GM10266 (cell line): ENCODE results near the gene APMAP.

Experiments used
- DNase-seq: peaks from one replicate; pipeline ENCODE4 v3.0.0; 2012; ENCODE audit errors: extremely low spot score
- TF ChIP-seq, protein P1 (sequence below): IDR thresholded peaks from 2 replicates; pipeline ENCODE4 v1.5.1; 2012; ENCODE audit warnings: mild to moderate bottlenecking, low read depth; ENCODE audit not compliant: control insufficient read depth, insufficient read depth; ENCODE audit errors: missing control alignments

The APMAP gene

DNA sequence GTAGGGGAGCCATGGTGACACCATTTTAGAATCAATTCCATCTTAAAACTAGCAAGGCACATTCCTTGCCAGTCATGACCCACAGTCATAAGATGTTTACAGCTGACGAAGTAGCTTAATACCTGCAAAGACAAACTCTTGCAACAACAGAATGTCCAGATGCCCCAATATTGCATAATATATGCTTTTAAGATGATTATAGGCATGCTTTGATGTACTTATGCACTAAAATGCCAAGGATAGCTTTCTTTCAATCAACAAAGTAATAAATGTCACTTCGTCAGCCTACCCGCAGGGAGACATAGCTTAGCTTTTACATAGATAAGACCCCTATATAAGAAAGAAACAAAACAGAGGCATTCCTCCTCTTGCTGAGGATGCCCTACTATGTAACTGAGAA lies 38.7 kb upstream of the APMAP start:
- TF ChIP-seq, protein P1, sequence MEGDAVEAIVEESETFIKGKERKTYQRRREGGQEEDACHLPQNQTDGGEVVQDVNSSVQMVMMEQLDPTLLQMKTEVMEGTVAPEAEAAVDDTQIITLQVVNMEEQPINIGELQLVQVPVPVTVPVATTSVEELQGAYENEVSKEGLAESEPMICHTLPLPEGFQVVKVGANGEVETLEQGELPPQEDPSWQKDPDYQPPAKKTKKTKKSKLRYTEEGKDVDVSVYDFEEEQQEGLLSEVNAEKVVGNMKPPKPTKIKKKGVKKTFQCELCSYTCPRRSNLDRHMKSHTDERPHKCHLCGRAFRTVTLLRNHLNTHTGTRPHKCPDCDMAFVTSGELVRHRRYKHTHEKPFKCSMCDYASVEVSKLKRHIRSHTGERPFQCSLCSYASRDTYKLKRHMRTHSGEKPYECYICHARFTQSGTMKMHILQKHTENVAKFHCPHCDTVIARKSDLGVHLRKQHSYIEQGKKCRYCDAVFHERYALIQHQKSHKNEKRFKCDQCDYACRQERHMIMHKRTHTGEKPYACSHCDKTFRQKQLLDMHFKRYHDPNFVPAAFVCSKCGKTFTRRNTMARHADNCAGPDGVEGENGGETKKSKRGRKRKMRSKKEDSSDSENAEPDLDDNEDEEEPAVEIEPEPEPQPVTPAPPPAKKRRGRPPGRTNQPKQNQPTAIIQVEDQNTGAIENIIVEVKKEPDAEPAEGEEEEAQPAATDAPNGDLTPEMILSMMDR: no peak
- DNase-seq: no peak

GRCh38 chr20:25030649-25031207 lies 38.2 kb upstream of the APMAP start:
- no peak for DNase-seq
- TF ChIP-seq, protein P1: no peak

DNA sequence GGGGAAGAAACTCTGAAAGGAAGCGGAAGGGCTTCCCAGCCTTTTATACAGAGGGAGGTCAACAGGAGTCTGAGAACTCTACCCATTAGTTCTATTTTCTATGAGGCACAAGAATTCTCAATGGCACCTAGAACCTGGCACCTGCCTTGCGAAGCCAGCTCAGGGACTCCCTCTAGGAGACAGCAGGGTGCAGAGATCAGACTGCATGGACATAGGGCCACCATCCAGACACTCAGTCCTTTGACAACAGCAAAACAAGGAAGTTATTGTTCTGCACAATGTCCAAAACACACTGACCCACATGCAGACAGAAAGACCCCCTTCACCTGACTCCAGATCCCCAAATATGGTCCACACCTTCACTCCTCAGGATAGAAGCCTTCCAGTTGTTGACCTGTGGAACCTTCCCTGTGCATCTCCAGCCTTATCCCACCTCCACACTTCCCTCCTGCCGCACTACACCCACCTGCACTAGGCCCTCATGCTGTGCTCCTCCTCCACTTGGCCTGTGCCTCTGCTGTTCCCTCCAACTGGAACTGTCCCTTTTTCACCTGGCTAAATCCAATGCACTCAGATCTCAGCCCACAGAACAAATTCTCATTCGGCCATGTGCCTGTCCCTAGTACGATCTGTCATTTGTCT lies 37.6 kb upstream of the APMAP start:
- DNase-seq: no peak
- TF ChIP-seq, protein P1: no peak

DNA sequence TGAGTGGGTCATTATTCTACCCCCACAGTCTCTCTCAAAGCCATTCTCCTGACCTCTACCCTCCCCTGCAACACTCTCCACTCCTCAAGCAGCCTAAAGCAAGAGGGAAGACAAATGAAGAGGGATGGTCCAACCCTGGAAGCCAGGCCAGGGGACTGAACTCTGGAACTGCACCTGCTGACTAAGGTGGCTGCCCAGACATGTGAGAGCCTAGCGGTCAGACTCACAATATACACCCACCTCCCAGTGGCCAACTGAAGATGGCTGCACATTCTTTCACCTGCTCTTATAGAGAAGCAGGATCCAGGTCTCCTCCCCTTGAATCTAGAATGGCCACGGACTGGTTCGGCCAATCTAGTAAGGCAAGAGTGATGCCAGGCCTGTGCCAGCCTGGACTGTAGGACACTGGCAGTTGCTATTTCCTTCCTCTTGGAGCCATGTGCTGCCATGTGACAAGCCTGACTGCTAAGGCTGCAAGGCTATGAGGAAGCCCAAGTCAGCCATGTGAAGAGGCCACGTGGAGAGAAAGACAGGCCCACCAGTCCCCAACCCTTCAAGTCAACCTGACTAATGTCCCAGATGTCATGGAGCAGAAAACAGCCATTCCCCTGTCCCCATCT lies 33.5 kb upstream of the APMAP start:
- TF ChIP-seq, protein P1: no peak

GRCh38 chr20:25025091-25025861 lies 32.7 kb upstream of the APMAP start:
- TF ChIP-seq, protein P1: no peak
- DNase-seq: no peak

More for the DNA sequence above, 33.5 kb upstream of the APMAP start:
- no peak for DNase-seq

DNA sequence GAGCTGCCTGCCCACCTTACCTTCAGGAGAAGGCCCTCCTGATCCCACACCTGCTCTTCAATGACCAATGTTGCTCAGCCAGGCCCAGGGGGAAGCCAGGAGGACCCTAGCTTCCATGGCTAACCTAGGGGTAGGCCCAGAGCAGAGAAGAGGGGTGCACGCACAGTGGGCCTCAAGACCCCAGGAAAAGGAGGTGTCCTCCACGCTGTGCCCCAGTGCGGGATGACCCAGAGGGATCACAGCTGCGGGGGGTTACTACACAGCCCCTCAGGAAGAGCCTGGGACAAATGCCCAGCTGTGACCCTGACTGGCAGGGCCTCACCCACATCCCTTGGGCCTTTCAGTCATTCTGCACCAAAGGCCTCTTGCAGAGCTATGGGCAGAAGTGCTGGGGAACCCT lies 31.6 kb upstream of the APMAP start:
- TF ChIP-seq, protein P1: no peak
- DNase-seq: no peak
